Spleen (tissue), 7 donors: ENCODE results near the gene CDKN1B.

Source experiments
- POLR2A ChIP-seq, 3 donors: fragments of 450-650 bp; IDR thresholded peaks; one replicate each; pipeline ENCODE4 v1.5.1; 2017; ENCODE audit warnings: antibody characterized with exemption in 3 of 3, mild to moderate bottlenecking in 1 of 3
- TF ChIP-seq, protein P1 (sequence below), 11 experiments: fragments of 200-600 bp in 7 of 11; fragments of 450-650 bp in 4 of 11; sonication (generic) in 4 of 11; IDR thresholded peaks in 8 of 11; conservative IDR thresholded peaks in 3 of 11; 1 replicate in 7 of 11; 2 replicates in 4 of 11; pipeline versions ENCODE4 v1.4.0 to v1.8.0; 2016 to 2021; ENCODE audit warnings: antibody characterized with exemption in 11 of 11, inconsistent platforms in 4 of 11, mild to moderate bottlenecking in 1 of 11
- donor health status: DM: no; HTN: no; CAD: no; lungs with moderate emphysema.
- donor health status: DM: no; HTN: no; CAD: no.
- donor health status: DM: no; HTN: no; CAD: no.

DNA sequence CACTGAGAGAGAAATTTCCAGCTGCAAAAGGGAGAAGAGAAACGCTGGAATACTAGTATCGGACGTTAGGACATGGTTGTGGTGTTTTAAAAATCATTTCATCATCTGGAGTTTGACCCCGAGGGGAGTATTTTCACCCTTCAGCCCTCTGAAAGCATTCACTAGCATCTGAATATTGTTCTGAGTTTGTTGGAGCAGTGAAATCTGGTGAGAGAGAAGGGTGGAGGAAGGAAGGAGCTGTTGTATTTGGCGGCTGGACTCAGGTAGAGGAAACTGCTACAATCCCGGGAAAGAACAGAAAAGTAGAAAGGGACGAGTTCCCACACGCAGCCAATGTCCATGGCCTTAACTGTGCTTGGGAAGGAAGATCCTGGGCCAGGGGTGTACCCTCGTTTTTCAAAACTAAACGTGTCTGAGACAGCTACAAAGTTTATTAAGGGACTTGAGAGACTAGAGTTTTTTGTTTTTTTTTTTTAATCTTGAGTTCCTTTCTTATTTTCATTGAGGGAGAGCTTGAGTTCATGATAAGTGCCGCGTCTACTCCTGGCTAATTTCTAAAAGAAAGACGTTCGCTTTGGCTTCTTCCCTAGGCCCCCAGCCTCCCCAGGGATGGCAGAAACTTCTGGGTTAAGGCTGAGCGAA, 896 bp upstream of the CDKN1B start:
- TF ChIP-seq, protein P1, sequence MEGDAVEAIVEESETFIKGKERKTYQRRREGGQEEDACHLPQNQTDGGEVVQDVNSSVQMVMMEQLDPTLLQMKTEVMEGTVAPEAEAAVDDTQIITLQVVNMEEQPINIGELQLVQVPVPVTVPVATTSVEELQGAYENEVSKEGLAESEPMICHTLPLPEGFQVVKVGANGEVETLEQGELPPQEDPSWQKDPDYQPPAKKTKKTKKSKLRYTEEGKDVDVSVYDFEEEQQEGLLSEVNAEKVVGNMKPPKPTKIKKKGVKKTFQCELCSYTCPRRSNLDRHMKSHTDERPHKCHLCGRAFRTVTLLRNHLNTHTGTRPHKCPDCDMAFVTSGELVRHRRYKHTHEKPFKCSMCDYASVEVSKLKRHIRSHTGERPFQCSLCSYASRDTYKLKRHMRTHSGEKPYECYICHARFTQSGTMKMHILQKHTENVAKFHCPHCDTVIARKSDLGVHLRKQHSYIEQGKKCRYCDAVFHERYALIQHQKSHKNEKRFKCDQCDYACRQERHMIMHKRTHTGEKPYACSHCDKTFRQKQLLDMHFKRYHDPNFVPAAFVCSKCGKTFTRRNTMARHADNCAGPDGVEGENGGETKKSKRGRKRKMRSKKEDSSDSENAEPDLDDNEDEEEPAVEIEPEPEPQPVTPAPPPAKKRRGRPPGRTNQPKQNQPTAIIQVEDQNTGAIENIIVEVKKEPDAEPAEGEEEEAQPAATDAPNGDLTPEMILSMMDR (IDR thresholded peaks at IDR 0.05 in 8 of 11, conservative IDR thresholded peaks at IDR 0.05 in 3 of 11), result no peak
- no peak for TF ChIP-seq POLR2A (IDR thresholded peaks at IDR 0.05)
